Panc1 (cell line): ENCODE results near the gene VWA3B. TPM values are rescaled to one million over a fixed set of nuclear protein-coding genes. Genes with fewer than 3 reads are reported as not detected.

ENCODE experiments used
- ATAC-seq: fragments of 200-7000 bp; cut with Tn5 transposase; 2 replicates; pipeline ENCODE4 v1.9.1; 2020; ENCODE audit warnings: mild to moderate bottlenecking, moderate library complexity
- BruUV-seq: library from RNA; stranded (reverse); fragments of 400-500 nt; replicated peaks from 2 replicates; lab custom pipeline; 2021; lab: Mats Ljungman, UMichigan
- CTCF ChIA-PET: fragments of 300-600 bp; sonication (Branson Sonifier 250); formaldehyde crosslinking; loops from one replicate; lab custom pipeline; 2022; ENCODE audit warnings: antibody characterized with exemption; lab: Charles Lee
- POLR2A ChIA-PET: fragments of 300-600 bp; sonication (Branson Sonifier 250); formaldehyde crosslinking; loops from one replicate; lab custom pipeline; 2022; ENCODE audit warnings: antibody characterized with exemption; lab: Charles Lee
- DNase-seq: peaks from one replicate; pipeline ENCODE4 v3.0.0-alpha.2; 2010; ENCODE audit warnings: low read depth, low spot score
- H3K27ac ChIP-seq: 2 replicates; pipeline ENCODE4 v1.5.1; 2011; ENCODE audit warnings: mild to moderate bottlenecking, low read length, inconsistent platforms
- H3K27me3 ChIP-seq: fragments of 200-500 bp; sonication (Bioruptor generic); 2 replicates; pipeline ENCODE4 v1.6.0; 2014; ENCODE audit warnings: low read length, inconsistent platforms; ENCODE audit not compliant: control insufficient read depth, insufficient read depth
- H3K36me3 ChIP-seq: fragments of 200-500 bp; sonication (Bioruptor generic); 2 replicates; pipeline ENCODE4 v1.5.1; 2014; ENCODE audit warnings: inconsistent platforms, mild to moderate bottlenecking, low read length, moderate library complexity; ENCODE audit not compliant: control insufficient read depth, insufficient read depth
- H3K4me1 ChIP-seq: 2 replicates; pipeline ENCODE4 v1.5.1; 2011; ENCODE audit warnings: inconsistent platforms, mild to moderate bottlenecking, low read length, moderate library complexity; ENCODE audit not compliant: control insufficient read depth, insufficient read depth
- H3K4me3 ChIP-seq, 2 experiments: 2 replicates each; pipeline ENCODE4 v1.5.1; 2011 to 2012; ENCODE audit warnings: low read depth in 2 of 2, low read length in 2 of 2, mild to moderate bottlenecking in 2 of 2, inconsistent platforms in 1 of 2, moderate library complexity in 1 of 2
- H3K9me3 ChIP-seq: fragments of 200-500 bp; sonication (Bioruptor generic); 2 replicates; pipeline ENCODE4 v1.5.1; 2014; ENCODE audit warnings: low read depth, mild to moderate bottlenecking, inconsistent platforms, low read length, moderate library complexity; ENCODE audit not compliant: control insufficient read depth, insufficient read depth
- POLR2AphosphoS5 ChIP-seq: IDR thresholded peaks from 2 replicates; pipeline ENCODE4 v1.6.1; 2012; ENCODE audit warnings: mild to moderate bottlenecking, low read depth, low read length, moderate library complexity
- REST ChIP-seq, 2 experiments: IDR thresholded peaks; 2 replicates each; pipeline ENCODE4 v1.6.1; 2011 to 2012; ENCODE audit warnings: low read depth in 2 of 2, control low read depth in 1 of 2, low read length in 1 of 2, mild to moderate bottlenecking in 1 of 2, moderate library complexity in 1 of 2; ENCODE audit not compliant: insufficient read depth in 1 of 2
- SIN3A ChIP-seq: IDR thresholded peaks from 2 replicates; pipeline ENCODE4 v1.6.1; 2012; ENCODE audit warnings: low read depth, mild to moderate bottlenecking, low read length, moderate library complexity, borderline replicate concordance; ENCODE audit not compliant: insufficient read depth
- TCF7L2 ChIP-seq: IDR thresholded peaks from 2 replicates; pipeline ENCODE4 v1.6.1; 2011; ENCODE audit warnings: mild to moderate bottlenecking, low read depth, low read length, inconsistent platforms
- in situ Hi-C: cut with HindIII; loops from 2 replicates; pipeline ENCODE4 v1.10.0; 2016; ENCODE audit warnings: low sequenced_read_pairs, low pct_unique_long_range_greater_than_20kb
- intact Hi-C: fragments of 100-400 bp; cut with micrococcal nuclease; formaldehyde crosslinking; loops from one replicate; pipeline ENCODE4 v1.10.0; 2022; ENCODE audit not compliant: unreplicated experiment
- total RNA-seq: library from RNA; stranded (reverse); gene quantifications from one replicate; pipeline ENCODE4 v1.2.1, GENCODE V29; 2021; ENCODE audit not compliant: unreplicated experiment
- TF ChIP-seq, protein P1 (sequence below): fragments of 450-650 bp; IDR thresholded peaks from 2 replicates; pipeline ENCODE4 v1.5.1; 2017; ENCODE audit warnings: mild to moderate bottlenecking

VWA3B gene
- total RNA-seq, 1 experiment from 2014 or later, result not detected

GRCh38 chr2:98242003-98242402 is 155.0 kb downstream of the VWA3B start:
- no peak for DNase-seq
- no peak overlapping the region for H3K27ac ChIP-seq
- POLR2A ChIA-PET, result interaction anchor here (0.6 kb wide), 1 partner anchor 274 kb away, joined by 3 read pairs; no protein-coding TSS in a partner anchor
- no peaks in the 10 kb centered on the region for H3K9me3 ChIP-seq
- intact Hi-C loops, result no loop called here
- no peaks in the 10 kb centered on the region for H3K36me3 ChIP-seq
- peaks cover 12% of the 10 kb centered on the region for H3K27me3 ChIP-seq
- BruUV-seq, result no TSS peak
- H3K4me1 ChIP-seq, result no peaks in the 10 kb centered on the region
- CTCF ChIA-PET, result no interaction called here
- in situ Hi-C loops, result no loop called here
- TF ChIP-seq SIN3A, result no peak
- TF ChIP-seq POLR2AphosphoS5, result no peak
- TF ChIP-seq TCF7L2, result no peak
- TF ChIP-seq, protein P1, sequence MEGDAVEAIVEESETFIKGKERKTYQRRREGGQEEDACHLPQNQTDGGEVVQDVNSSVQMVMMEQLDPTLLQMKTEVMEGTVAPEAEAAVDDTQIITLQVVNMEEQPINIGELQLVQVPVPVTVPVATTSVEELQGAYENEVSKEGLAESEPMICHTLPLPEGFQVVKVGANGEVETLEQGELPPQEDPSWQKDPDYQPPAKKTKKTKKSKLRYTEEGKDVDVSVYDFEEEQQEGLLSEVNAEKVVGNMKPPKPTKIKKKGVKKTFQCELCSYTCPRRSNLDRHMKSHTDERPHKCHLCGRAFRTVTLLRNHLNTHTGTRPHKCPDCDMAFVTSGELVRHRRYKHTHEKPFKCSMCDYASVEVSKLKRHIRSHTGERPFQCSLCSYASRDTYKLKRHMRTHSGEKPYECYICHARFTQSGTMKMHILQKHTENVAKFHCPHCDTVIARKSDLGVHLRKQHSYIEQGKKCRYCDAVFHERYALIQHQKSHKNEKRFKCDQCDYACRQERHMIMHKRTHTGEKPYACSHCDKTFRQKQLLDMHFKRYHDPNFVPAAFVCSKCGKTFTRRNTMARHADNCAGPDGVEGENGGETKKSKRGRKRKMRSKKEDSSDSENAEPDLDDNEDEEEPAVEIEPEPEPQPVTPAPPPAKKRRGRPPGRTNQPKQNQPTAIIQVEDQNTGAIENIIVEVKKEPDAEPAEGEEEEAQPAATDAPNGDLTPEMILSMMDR, result no peak
- no peak for ATAC-seq
- H3K4me3 ChIP-seq, result no peak overlapping the region

DNA sequence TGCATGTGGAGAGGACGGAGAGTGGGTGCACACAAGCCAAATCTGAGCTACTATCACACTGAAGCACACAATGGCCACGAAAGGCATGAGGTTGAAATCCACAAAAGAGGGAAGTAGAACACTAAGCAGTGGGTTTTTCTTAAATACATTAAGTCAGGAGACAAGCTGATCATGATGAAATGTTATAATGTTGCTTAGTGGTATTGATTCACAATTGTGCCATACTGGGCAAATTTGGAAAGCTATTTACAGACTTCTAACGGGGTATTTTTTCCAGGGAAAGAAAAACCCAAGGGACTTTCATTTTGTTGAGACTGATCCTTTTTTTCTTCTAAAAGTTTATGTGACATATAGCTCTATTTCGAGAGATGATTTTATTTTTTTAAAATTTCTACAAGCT is 158.5 kb downstream of the VWA3B start:
- ATAC-seq (no peak), DNase-seq (no peak)
- Histone ChIP-seq H3K27me3 (peaks cover 7% of the 10 kb centered on the region; the same call in 1 of the 2 replicates), H3K9me3 (peaks cover 8% of the 10 kb centered on the region; the same call in 1 of the 2 replicates), H3K4me3 (no peak overlapping the region), H3K36me3 (no peaks in the 10 kb centered on the region), H3K4me1 (no peaks in the 10 kb centered on the region), H3K27ac (no peak overlapping the region)
- intact Hi-C loops, result no loop called here
- ChIA-PET POLR2A (no interaction called here), CTCF (no interaction called here)
- in situ Hi-C loops, result no loop called here
- TF ChIP-seq, protein P1, result no peak
- TF ChIP-seq TCF7L2 (no peak), SIN3A (no peak), REST (IDR thresholded peaks at IDR 0.05; ENCODE audit: insufficient read depth in 1 of 2, low read depth in 2 of 2, low read length in 1 of 2) (no peak)
- no TSS peak for BruUV-seq
